Measurements from ENCODE around the gene PJA1.

The PJA1 gene

GRCh38 chrX:69170319-69170718 is 5.1 kb upstream of the PJA1 start:
- in situ Hi-C loops (cut with MboI; ENCODE audit: low sequenced_read_pairs) = no loop called here

DNA sequence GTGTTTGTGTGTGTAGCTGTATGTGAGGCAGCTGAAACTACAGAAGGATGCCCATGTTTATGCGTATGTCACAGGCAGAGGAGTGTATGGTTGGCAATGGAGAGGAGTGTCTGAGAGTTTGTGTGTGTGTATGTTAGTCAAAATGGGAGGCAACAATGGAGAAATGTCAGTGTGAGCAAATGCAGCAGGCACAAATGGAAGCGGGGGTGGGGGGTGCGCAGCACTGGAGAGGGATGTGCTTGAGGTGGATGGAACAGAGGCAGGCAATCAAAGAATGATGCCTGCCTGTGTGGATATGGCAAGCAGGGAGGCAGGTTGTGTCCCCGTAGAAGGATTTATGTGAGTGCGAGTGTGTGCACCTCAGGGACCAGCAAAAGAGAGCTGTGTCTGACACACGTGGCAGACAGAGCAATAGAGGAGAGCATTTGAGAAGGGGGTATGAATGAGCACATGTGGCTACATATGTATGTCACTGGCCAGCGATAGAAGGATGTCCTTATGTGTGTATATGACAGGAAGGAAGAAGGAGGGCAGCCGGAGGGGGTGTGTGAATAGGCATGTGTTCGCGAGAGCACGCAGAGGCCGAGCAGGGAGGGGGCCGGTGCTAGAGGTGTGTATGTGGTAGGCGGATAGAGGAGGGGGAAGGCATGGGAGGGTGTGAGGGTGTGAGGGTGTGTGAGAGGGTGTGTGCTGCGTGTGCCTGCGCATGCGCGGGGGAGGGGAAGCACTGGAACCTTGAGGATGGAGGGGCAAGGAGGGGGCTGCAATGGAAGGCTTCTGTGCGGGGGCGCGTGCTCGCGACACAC is 1.1 kb downstream of the PJA1 start:
- in situ Hi-C loops (cut with MboI; ENCODE audit: low sequenced_read_pairs) = no loop called here

- in situ Hi-C loops (cut with MboI; ENCODE audit: low sequenced_read_pairs) = no loop called here
Observed at GRCh38 chrX:69162361-69162865, 2.8 kb downstream of the PJA1 start.

GRCh38 chrX:69161786-69162349 is 3.4 kb downstream of the PJA1 start:
- in situ Hi-C loops (cut with MboI; ENCODE audit: low sequenced_read_pairs) = no loop called here

DNA sequence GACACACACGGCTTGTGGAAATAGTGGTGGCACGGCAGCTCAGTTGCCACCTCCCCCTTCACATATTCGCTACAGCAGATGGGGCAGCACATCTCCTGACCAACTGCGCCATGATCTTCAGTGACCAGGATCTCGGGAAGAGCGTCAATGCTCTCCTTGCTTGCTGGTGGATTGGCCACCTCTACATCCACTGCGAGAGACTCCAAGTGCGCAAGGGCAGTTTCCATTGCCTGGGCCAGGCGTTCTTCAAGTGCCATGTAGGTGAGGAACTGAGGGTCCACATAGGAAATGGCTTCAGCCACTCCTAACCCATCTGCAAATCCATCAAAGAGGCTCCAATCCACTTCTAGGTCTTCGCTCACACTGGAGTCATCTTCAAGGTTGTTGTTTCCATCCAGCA is 3.9 kb downstream of the PJA1 start:
- in situ Hi-C loops (cut with MboI; ENCODE audit: low sequenced_read_pairs) = no loop called here

DNA sequence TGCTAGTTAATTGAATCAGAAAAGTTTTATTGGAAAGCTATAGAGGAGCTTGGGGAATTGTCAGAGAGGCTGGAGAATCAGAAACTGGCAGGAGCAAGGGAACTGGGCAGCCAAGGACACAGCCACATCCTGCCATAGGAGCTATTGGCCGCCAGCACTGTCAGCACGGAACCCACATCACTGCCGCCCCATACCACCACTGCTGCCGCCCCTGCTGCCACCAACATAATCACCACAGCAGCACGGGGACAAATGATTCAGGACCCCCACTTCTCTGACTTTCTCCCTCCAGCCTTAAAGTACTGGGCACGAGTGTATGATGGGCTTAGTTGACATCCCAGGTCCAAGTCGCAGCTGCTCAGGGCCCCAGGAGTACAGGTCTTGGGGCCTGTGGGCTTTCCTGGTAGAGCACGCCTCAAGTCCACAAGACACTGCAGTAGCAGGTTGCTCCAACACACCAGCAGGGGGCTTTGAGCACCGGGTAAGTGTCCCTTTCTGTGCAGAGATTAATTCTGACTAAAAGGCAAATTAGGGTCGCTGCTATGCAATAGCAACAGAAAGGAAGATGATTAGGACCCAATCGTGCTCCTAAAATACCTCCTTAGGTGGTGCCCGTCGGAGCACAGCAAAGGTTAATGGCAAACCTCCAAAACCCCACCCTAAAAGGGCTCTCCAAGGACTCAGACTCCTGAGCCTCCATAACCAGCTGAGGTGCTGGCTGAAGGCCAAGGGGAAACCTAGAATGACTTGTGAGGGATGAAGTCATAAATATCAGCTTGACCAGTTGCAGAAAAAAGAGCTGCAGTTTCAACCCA is 6.9 kb downstream of the PJA1 start:
- in situ Hi-C loops (cut with MboI; ENCODE audit: low sequenced_read_pairs) = no loop called here

DNA sequence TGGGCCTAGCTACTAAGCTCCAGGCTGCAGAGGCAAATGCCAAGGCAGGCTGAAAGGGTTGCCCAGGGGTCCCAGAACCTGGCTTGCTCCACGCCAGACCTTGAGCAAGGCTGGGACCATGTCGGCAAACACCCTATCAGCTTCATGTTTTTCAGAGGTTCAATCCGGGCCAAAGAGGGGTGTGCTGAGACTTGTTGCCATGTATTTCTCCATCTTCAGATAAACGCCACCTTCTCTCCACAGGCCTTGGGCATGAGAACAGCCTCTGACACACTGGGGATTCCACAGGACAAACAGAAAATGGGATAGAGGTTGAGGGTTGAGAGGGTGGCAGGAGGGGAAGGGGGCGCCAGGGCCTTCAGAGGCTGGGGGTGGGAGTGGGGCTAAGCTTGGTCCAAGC is 8.6 kb downstream of the PJA1 start:
- in situ Hi-C loops (cut with MboI; ENCODE audit: low sequenced_read_pairs) = no loop called here

GRCh38 chrX:69155786-69156520 is 9.3 kb downstream of the PJA1 start:
- in situ Hi-C loops (cut with MboI; ENCODE audit: low sequenced_read_pairs) = no loop called here

GRCh38 chrX:69154051-69154450 is 11.2 kb downstream of the PJA1 start:
- in situ Hi-C loops (cut with MboI; ENCODE audit: low sequenced_read_pairs) = no loop called here

GRCh38 chrX:69153060-69153730 is 12.1 kb downstream of the PJA1 start:
- in situ Hi-C loops (cut with MboI; ENCODE audit: low sequenced_read_pairs) = no loop called here

- in situ Hi-C loops (cut with MboI; ENCODE audit: low sequenced_read_pairs) = no loop called here
Observed at GRCh38 chrX:69152417-69152841, 12.8 kb downstream of the PJA1 start.

DNA sequence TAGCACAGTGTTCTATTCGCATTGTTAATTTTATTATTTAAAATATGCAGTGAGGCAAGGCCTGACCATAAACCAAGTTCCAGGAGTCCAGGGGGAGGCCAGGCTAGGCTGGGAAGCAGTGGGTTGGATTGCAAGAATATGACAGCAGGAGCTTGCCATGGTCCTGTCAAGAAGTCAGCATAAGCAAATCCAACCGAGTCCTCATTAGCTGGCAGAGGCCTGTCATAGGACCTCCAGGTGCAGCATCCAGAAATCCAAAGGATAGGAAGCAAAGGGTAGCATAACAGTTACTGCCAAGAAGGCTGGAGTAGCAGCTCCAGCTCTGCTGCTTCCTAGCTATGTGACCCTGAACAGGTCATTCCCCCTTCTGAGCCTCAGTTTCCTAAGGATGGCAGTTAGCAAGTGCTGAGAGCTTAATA is 13.4 kb downstream of the PJA1 start:
- in situ Hi-C loops (cut with MboI; ENCODE audit: low sequenced_read_pairs) = no loop called here

DNA sequence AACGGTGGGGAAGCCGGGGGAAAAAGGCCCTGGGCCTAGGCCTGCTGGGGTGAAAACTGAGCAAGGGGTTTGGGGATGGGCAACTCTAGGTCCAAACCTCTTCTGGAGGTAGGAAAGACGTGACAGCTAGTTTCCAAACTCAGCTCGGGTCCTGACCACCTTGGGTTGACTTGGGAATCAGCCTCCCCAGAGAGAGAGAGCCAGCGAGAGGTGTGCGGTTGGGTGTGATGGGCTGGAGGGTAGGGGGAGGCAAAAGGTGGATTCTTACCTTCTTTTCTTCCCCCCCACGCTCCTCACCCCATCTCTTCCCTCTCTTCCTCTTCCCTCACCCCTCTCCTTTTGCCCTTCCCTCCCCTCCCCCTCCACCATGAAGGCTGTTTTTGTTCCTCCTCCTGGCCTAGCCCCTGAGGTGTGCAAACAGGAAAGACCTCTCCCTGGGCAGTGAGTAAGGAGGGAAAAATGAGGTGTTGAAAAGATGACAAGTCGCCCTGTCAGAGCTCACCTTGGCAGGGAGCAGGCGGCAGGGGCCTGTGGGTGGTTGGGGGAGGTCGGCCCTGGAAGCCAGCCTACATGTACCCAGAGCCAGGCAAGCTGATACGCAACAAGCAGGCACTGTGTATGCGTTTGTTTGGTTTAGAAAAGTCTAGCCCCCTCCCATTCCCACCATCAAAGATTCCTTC is 14.8 kb downstream of the PJA1 start:
- in situ Hi-C loops (cut with MboI; ENCODE audit: low sequenced_read_pairs) = no loop called here

GRCh38 chrX:69149466-69150280 is 15.6 kb downstream of the PJA1 start:
- in situ Hi-C loops (cut with MboI; ENCODE audit: low sequenced_read_pairs) = no loop called here

GRCh38 chrX:69148946-69149345 is 16.3 kb downstream of the PJA1 start:
- in situ Hi-C loops (cut with MboI; ENCODE audit: low sequenced_read_pairs) = no loop called here

- in situ Hi-C loops (cut with MboI; ENCODE audit: low sequenced_read_pairs) = no loop called here
Observed at GRCh38 chrX:69146739-69147138, 18.5 kb downstream of the PJA1 start.

DNA sequence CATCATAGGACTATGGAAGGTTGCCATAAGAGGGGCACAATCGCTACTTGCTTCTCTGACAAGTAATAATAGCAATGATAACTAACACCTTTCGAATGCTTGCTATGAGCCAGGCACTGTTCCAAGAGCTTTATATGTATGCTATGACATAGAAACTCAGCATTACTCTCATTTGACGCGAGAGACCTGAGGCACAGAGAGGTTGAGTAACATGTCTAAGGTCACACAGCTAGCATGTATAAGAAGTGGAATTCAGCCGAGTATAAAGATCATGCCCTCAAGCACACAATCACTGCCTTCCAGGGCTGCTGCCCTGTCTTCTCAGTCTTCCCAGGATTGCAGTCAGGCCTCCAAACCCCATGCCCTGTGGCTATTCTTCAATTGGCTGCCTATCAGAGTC is 19.5 kb downstream of the PJA1 start:
- in situ Hi-C loops (cut with MboI; ENCODE audit: low sequenced_read_pairs) = no loop called here

GRCh38 chrX:69144838-69145680 is 20.2 kb downstream of the PJA1 start:
- in situ Hi-C loops (cut with MboI; ENCODE audit: low sequenced_read_pairs) = no loop called here

Data from hTERT RPE-1 (cell line).